SHP77 (cell line): ENCODE data around the gene TFCP2L1.
"Not testable (repeated sequence)": the region's sequence is repeated elsewhere in the genome, so short reads cannot be mapped to it uniquely, and the experiment has no call there.

Source experiments
- DNase-seq, 2 experiments: peaks; one replicate each; lab custom pipeline; 2025; lab: John Stamatoyannopoulos, UW

The TFCP2L1 gene

GRCh38 chr2:121295911-121296650 is 11.1 kb upstream of the TFCP2L1 start:
- no peak for DNase-seq

DNA sequence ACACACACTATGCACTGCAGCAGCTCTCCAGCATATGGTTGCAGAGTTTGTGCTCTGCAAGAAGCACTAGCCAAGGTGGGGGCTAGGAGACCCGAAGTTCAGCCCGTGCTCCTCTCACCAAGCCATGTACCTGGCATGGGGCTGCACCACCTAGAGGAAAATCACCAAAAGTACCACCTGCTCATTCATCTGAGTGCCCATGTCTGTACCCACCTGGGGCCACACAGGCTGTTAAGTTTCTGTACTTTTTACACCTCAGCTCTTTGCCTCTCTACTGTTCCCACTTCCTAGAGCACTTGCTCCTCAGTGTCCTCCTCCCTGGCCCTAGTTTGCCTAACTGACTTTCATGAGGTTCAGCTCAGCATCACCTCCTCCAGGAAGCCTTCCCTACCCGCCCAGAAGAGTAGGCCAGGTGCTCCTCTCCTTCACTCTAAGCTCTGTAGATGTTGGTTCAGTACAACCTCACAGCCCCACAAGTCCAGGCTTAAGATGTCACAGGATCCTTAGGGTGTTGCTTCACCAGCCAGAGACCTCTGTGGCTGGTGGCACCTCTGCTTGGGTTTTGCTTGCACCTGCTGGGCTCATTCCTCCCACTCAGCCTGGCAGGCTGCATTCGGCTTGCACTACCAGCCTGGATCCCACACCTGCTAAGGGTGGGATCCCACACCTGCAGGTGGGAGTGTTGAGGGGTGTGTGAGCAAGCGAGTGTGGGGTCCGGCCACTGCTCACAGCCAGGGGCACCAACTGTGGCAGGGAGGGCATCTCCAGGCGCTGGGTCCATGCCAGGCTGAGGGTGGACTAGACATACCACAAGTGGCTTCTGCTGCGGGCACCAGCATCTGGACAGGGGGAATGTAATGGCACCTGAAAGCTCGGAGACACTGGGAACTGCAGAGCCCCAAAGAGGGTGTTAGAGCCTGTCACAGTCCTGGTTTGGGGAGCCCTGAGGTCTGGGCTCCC is 10.2 kb upstream of the TFCP2L1 start:
- DNase-seq: no peak

DNA sequence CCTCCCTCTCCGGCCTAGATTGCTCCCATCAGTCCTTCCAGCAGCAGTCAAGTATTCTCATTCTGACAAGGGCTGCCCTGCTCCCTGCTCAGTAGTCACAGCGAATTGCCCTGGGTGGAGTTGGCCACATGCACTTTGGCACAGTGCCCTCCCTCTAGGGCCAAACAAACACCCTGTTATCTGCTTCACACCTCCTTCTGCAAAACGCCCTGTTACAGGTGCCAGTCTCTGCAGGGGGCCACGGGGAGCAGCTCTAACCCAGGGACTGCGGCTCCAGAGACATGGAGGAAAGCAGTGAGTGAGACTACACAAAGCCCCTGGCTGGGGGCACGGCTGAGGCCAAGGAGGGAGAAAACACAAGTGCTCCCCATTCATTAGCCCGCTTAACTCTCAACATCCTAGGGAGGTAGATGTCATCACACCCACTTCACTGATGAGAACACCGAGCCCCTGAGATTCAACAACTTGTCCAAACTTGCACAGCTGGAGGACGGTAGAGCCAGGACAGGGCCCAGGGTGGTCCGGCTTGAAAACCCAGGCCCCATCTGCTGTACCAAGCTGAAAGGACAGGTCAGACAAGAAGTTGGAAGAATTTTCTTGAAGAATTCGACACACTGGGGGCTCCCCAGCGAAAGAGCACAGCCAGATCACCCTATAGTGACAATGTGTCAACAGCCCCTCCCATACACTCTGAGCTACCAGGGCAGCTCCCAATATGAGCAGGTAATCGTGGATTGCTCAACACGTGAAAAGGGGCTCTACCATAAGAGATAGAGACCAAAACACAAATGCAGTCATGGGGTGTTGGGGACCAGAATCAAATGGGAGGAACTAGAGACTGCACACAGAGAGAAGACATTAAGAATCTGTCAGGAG is 8.7 kb upstream of the TFCP2L1 start:
- DNase-seq: no peak

DNA sequence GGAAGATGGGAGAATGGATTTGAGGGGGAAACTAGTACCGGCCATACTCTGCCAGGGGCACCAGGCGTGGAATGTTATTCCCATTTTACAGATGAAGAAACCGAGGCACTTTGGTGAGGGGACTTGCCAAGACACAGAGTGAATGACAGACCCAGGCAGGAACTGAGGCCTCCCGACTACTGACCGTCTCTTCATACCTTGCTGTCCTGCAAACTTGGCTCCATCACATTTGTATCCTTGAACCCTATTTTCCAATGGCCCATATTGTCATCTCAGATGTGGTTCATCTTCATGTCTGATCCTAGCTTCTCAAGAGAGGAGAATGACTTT is 6.2 kb upstream of the TFCP2L1 start:
- no peak for DNase-seq

DNA sequence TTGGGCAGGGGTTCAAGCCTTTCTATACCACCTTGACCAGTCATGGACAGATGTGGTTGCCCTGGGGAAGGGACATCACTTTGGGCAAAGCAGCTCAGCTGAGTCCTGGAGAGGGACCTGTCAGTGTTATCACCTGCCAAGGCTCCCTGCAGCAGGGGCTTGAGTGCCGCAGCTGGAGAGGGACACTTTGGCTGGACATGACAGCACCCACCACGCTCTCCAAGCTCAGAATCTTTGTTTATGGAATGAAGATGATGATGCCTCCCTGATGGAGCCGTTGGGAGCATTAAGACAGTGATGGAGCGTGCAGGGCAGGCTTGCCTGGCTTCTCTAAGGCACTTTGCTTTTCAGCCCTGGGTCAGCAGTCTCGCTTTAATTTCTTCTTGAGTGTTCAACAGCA is 4.3 kb upstream of the TFCP2L1 start:
- no peak for DNase-seq

DNA sequence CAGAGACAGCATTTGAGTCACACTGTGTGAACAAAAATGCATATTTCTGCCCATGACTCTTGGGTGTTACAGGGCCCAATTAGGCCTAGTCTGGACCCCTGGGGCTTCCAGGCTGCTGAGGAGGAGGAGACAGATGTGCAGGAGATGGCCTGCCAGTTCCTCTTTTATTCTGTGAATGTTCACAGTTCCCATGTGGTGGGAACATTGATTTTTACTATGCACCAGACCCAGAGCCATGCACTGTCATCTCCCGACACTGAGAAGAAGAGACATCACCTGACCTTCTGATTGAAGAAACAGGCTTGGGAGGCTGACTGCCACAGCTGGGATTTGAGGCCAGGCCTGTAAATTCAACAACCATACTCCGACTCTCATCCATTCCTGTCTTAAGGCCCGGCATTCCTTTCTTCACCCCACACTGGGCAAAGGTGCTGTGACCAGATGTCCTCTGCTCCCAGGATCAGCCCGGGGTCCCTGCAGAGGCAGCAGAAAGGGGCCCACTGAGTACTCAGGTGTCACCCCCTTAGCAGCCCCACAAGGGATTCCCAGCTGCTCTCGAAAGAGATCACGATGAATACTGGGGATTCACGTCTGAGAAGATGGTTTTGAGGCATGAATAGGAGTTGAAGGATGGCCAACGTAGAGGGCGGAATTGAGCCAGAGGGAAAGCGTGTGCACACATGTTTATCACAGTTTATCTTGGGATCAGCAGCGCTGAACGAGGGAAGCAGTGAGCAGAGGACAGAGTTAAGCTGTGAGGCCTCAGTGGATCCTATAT is 3.6 kb upstream of the TFCP2L1 start:
- DNase-seq: no peak

DNA sequence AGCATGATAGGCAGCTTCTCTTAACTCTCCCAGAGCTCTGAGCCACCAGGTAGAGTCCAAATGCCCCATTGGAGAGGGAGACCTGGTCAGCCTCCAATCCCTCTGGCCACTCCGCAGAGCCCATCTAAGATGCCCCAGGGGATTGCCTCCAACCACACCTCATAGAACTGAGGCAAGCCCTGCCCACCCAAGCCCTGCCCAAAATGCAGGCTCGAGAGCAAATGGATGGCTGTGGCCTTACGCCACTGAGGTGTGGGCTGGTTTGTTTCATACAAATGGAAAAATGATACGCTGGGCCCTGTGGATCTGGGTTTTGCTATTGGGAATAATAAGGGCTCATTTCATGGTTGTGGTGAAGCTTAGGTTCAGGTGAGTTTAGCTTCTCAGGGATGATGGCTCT is 3.0 kb upstream of the TFCP2L1 start:
- DNase-seq: no peak

- DNase-seq: no peak
Observed at GRCh38 chr2:121287146-121287798, 2.3 kb upstream of the TFCP2L1 start.

GRCh38 chr2:121286506-121286905 is 1.5 kb upstream of the TFCP2L1 start:
- DNase-seq: no peak

DNA sequence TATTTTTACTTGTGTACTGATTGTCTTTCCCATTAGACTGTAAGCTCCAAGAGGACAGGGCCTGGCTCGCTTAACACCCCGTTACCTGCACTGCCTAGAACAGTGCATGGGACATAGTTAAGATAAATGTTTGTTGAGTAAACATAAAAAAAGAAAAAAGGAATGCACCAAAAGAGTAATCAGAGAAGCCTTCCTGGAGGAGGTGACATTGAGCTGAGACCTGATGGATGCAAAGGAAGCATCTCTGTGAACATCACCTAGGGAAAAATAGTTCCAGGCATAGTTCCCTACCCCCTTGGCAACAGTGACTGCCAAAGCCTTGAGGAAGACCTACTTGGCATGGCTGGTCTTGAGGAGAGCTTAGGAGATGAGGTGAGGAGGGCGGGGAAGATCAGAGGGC is 924 bp upstream of the TFCP2L1 start:
- DNase-seq: no peak

DNA sequence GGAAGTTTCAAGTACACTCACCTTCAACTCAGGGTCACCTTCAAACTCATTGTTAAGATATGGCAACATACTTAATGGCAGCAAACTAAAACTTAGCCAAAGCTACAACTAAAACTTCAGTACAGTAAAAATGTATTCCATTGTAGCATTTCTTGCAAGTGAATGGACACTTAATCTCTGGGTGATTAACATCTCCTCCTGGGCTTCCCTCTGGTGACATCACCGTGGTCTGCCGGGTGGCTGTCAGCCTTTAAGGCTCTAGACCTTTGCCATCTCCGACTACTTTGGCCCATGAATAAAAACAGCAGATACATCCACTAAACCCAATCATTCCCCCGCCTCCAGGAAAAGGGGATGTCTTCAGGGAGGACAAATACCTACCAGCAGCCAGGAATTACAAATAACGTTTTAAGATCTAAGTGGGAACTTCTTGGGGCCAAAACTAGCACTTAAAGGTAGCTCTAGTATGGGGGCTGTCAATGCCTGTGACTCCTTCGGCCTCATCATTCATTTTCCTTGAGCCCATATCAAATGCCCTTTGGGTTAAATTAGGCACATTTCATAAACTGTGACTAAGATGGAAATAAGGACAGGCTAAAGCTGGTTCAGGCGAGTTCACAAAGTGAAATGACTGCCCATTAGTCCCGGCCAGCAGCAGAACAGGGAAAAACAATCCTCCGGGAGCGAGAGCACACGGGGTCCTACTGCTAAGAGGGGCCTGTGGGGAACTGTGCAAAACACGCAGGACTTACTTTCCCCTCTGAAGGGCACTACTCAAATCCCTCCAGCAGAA is 1.1 kb downstream of the TFCP2L1 start:
- DNase-seq: no peak

DNA sequence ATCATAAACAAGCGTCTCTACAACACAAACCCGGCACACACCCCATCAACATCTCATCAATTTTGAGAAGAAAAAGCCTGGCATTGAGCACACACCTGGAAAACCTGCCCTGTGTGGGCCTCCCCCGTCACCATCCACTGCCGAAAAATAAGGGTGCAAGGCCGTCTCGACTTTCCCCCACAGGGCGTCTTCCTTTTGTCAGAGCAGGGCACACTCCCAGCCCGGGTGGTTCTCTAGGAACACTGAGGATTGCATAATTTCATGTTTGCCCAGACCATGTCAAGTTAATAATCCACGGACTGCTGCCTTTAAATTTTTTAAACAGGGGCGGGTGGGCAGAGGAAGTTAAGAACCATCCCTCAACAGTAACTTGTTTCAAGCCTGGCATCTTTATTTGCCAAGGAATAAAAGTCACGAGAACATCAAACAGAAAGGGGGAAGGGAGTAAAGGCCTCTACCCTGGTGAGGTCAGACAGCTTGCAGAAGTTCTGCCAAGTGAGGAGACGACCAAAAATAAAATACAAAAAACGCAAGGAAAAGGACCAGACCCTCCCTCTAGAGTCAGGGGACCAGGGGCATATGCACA is 2.1 kb downstream of the TFCP2L1 start:
- DNase-seq: no peak

- DNase-seq: no peak
Observed at GRCh38 chr2:121281694-121282093, 3.3 kb downstream of the TFCP2L1 start.

DNA sequence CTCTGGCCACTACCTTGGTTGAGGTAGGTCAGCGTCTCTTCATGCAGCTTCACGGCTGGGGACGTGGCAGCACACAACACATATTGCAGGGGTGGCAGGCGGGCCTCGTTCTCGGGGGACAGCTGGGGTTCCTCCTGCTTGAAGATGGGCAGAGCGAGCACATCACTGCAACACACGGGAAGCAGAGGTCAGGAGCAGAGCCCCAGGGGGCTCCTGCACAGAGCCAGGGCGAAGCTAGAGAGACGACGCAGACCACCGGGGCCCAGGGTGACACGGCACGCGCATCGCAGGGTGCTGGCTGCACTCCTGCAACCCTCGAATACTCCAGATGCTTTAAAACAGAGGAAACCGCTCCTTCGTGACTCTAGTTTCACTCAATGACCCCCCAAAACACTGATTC is 3.9 kb downstream of the TFCP2L1 start:
- DNase-seq: no peak

DNA sequence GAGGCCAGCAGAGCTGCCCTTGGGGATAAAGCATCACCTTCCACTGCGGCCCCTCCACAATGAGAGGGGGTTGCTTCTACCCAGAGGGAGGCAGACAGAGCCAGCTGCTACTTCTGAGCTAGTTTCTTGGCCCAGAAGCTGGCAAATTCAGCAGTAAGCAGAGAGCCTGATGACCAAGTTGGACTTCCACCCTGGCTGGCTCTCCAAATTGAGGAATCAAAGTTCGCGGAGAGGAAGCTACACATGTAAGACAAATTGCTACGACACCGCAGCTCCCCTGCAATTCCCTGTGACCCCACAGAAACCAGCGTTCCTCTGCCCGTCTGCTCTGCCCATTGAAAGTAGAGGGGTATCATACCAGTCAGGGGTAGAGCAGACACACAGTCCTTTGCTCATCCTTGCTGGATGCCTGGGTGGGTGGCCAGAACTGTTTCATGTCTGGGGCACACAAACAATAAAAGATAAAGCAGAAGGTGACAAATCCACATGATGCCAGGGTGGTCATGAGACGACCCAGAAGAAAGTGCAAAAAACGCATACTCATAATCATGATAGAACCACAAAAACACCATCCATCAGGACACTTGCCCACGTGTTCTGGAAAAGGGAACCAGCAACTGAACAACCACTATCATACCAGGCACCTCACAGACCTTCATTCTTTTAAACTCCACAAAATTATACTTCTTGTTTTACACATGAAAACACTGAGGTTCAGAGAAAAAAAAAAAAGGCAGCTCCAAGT is 5.4 kb downstream of the TFCP2L1 start:
- no peak for DNase-seq

- DNase-seq: no peak
Observed at GRCh38 chr2:121276341-121276740, 8.7 kb downstream of the TFCP2L1 start.

DNA sequence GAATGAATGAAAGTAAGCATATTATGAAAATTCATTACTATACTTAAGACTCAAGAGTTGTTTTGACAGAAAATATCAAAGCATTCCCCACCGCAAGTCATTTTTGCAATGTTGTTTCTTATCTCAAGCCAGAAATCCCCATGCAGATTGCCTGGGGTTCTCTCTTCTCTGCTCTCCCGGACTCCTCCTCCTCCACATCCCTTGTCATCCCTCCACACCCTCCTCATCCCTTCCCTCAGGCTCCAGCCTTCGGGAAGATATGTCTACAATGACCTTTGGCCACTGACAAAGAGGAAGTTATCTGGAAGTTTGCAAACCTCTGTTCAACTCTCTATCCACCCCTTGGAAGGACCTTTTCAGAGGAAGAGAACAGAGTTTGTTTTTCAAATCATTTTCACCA is 11.9 kb downstream of the TFCP2L1 start:
- DNase-seq: no peak

DNA sequence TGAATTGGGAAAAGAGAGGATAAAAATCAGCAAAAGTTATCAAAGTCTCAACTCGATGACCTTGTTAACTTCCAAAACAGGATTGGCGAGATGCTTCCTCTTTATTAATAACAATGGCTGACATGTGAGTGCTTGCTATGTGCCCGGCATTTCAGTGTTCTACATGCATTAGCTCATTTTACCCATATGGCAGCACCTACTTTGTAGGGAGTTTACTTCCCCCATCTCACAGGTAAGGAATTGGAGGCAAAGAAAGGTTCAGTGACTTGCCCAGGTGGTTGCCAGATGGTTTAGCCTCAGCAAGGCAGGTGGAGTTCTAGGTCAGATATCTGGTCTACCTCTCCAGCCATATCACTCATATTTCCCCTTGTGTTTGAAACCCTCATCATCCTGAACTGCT is 12.4 kb downstream of the TFCP2L1 start:
- no peak for DNase-seq

DNA sequence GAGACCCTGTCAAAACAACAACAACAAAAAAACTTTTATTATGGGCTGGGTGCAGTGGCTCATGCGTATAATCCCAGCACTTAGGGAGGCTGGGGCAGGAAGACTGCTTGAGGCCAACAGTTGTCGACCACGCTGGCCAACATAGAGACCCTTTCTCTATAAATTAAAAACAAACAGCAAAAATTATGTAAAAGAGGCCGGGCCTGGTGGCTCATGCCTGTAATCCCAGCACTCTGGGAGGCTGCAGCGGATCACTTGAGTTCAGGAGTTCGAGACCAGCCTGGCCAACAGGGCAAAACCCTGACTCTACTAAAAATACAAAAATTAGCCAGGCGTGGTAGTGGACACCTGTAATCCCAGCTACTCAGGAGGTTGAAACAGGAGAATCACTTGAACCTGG is 15.6 kb downstream of the TFCP2L1 start:
- not testable (repeated sequence) for DNase-seq
